ENCODE measurements around the gene ITGA2B. TPM values are rescaled to one million over a fixed set of nuclear protein-coding genes. Genes with fewer than 3 reads are reported as not detected.
"Not testable (repeated sequence)": the region's sequence is repeated elsewhere in the genome, so short reads cannot be mapped to it uniquely, and the experiment has no call there.

Gene ITGA2B
- total RNA-seq, 1 donor from 2014 or later, result 0.82 TPM

- DNase-seq (ENCODE audit: low spot score in 2 of 2), result no peak
- no peak for FAIRE-seq
Observed at GRCh38 chr17:44372036-44372435, 17.4 kb downstream of the ITGA2B start.

DNA sequence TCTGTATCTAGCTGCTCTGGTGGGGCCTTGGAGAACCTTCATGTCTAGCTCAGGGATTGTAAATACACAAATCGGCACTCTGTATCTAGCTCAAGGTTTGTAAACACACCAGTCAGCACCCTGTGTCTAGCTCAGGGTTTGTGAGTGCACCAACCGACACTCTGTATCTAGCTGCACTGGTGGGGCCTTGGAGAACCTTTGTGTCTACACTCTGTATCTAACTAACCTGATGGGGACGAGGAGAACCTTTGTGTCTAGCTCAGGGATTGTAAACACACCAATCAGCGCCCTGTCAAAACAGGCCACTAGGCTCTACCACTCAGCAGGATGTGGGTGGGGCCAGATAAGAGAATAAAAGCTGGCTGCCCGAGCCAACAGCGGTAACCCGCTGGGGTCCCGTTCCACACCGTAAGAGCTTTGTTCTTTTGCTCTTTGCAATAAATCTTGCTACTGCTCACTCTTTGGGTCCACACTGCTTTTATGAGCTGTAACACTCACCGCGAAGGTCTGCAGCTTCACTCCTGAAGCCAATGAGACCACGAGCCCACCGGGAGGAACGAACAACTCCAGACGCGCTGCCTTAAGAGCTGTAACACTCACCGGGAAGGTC is 19.9 kb downstream of the ITGA2B start:
- FAIRE-seq; DNase-seq (ENCODE audit: low spot score in 2 of 2): not testable (repeated sequence)

- not testable (repeated sequence) for FAIRE-seq; DNase-seq (ENCODE audit: low spot score in 2 of 2)
Observed at GRCh38 chr17:44368391-44369243, 20.8 kb downstream of the ITGA2B start.

GRCh38 chr17:44367231-44367979 is 22.0 kb downstream of the ITGA2B start:
- FAIRE-seq, result no peak
- no peak for DNase-seq (ENCODE audit: low spot score in 2 of 2)

GRCh38 chr17:44365051-44365450 is 24.4 kb downstream of the ITGA2B start:
- DNase-seq (ENCODE audit: low spot score in 2 of 2); FAIRE-seq: not testable (repeated sequence)

DNA sequence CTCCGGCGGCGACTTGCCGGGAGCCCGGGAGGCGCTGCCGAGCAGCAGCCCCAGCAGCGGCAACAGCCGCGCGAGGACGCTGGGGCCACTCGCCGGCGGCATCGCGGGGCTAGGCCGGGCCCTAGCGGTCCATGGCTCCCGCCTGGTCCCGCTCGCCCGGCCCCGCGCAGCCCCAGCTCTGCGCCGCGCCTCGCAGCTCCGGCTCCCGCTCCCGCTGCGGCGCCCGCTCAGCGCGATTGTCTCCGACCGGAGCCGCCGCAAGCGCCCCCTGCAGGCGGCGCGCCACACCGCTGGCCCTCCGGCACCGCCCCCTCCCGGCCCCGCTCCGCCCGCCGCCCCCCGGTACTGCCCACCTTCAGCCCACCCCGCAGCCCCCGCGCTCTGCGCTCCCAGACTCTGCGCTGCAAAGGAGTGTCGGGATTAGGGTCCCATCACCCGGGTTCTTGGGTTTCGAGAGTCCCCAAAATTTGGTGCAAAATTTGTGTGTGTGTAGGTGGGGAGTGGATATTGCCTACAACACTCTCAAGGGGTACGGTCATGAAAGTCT is 25.8 kb downstream of the ITGA2B start, which contains the start of gene FAM171A2:
TSS of gene FAM171A2 (minus strand) at position 241 of the 547 bp plus-strand sequence. CDS start at position 102, 139 bp downstream.
- FAIRE-seq, result no peak
- peak; percentile 82 to 85 for DNase-seq (ENCODE audit: low spot score in 2 of 2)

DNA sequence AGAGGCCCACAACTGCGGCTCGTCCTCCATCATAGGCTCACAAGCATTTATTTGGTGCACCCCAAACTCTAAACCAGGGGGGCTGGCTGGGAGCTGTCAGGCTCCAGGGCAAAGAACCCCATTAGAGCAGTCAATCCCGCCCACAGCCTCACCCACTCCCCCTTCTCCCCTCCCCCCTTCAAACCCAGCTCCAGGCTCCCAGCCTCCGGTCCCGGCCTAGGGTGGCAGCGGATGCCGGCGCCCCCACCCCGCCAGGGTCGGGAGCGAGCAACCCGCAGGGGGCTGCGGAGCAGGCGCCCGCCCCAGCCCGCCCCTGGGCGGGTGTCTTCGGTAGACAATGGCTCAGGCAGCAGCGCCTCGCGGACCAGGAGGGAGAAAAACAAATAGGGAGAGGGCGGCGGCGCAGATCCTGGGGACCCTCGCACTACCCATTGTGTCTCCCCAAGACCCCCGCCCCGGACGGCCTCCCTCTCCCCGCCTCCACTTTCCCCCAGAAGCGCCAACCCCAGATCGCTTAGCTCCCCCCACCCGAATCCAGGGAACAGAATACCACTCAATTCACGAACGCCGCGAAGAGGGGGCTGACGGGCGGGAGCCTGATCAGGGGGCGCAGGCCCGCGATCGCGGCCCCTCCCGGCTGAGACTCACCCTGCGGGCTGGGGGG is 26.4 kb downstream of the ITGA2B start:
- FAIRE-seq, result no peak
- DNase-seq (ENCODE audit: low spot score in 2 of 2), result peak in 1 of 2 donors; percentile 66

DNA sequence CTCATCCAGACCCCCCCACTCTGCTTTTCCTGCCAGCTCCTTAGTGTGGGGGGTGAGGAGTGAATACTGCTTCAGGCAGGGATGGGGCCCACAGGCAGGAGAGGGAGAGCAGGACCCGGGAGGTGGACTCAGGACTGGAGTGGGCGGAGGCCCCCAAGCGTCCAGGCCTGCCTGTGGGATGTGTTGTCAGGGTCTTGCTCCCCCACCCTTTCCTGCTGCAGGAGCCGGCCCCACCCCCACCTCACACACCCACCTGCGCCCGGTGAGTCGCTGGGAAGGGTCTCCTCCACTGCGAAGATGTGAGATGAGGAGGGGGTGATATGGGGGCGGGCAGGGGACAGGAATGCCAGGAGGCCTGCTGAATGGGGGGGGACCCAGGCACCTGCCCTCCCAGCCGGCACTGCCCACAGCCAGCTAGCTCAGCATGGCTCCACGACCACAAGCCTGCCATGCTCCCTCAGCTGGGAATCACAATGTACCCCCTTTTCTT is 26.9 kb downstream of the ITGA2B start:
- FAIRE-seq (no peak), DNase-seq (ENCODE audit: low spot score in 2 of 2) (no peak)

- no peak for FAIRE-seq
- DNase-seq (ENCODE audit: low spot score in 2 of 2), result no peak
Observed at GRCh38 chr17:44361292-44362260, 27.9 kb downstream of the ITGA2B start.

DNA sequence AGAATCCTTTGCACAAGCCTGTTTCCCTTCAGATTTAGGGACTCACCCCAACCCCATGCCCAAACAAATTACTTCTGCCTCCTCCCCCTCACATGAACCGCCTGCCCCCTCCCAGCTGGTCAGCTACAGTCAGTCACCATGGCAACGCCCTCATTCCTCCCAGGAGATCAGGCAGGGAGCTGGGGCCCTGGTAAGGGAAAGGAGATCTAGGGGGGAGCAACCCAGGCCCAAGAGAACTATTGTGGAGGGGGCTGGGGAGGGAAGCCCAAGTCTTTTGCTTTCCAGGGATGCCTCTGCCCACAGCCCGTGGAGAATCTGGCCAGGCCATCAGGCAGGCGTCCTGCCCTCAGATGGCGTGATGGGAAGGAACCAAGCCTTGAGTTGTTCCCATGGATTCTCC is 28.6 kb downstream of the ITGA2B start:
- no peak for DNase-seq (ENCODE audit: low spot score in 2 of 2)
- no peak for FAIRE-seq

DNA sequence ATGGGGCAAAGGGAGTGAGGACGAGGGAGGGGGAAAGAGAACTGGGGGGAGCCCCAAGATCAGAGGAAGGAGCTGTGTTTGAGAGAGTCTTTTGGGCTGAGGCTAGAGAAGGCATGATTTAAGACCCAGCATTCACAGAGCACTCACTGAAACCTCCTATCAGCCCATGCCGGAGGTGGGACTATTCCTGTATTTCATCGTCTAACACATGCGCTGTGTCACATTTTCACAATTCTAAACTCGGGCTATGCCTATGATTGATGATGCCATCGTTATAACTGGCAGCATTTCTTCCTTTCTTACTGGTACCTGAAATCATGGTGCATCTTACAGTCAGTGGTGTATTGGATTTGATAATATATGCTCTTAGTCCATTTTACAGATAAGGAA is 29.3 kb downstream of the ITGA2B start:
- FAIRE-seq (no peak), DNase-seq (ENCODE audit: low spot score in 2 of 2) (no peak)

GRCh38 chr17:44359458-44360143 is 29.8 kb downstream of the ITGA2B start:
- FAIRE-seq, result no peak
- no peak for DNase-seq (ENCODE audit: low spot score in 2 of 2)

DNA sequence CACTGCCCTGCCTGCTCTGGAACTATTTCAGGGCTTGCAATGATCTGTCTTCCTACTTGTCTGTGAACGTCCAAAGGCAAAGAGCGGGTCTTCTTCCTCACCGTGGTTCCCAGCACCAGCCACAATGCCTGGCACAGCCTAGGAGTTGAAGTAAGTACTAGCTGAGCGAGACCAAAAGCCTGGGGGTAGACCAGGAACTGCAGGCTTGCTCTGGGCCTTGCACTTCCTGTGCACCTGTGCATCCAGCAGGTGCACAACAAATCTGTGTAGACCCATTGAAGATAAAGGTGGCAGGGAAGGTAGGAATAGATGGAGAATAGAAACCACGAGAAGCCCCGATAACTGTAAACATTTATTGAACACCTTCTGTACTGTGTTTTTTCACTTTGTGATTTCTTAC is 30.4 kb downstream of the ITGA2B start:
- DNase-seq (ENCODE audit: low spot score in 2 of 2) (no peak), FAIRE-seq (no peak)

DNA sequence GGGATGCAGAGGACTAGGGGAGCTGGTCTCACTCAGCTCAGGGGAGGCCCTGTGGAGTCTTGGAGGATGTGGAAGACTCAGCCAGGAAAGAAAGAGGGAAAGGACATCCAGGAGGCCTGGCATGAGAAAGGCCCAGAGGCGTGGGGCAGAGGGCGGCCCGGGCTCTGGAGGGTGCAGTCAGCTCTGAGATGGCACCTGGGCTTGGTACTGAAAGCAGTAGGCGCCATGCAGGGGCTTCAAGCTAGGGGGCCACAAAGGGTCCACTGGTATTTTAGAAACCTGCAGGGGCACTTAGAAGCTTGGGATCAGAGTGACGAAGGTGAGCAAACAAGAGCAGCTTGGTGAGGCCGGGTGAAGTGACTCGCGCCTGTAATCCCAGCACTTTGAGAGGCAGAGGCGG is 31.4 kb downstream of the ITGA2B start:
- no peak for FAIRE-seq
- no peak for DNase-seq (ENCODE audit: low spot score in 2 of 2)

DNA sequence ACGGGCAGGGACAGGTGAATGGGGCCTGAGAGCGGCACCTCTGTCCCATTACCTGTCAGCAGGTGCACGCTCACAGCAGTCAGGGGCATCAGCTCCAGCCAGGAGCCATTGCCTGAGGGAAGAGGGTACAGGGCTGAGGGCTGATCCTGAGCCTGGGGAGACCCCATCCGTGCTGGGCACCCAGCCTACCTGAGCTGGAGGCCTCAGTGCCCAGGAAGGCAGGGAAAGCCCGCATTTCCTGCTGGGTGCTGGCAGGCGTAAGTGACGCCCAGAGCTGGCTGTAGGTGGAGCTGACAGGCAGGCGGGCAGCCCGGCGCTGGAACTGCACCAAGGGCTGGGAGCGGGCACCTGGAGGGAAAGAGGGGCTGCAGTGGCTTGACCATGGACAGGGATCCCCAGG is 33.2 kb downstream of the ITGA2B start:
- FAIRE-seq (no peak), DNase-seq (ENCODE audit: low spot score in 2 of 2) (no peak)

- DNase-seq (ENCODE audit: low spot score in 2 of 2) (peak in 1 of 2 donors; percentile 18), FAIRE-seq (no peak)
Observed at GRCh38 chr17:44355642-44356099, 33.8 kb downstream of the ITGA2B start.

DNA sequence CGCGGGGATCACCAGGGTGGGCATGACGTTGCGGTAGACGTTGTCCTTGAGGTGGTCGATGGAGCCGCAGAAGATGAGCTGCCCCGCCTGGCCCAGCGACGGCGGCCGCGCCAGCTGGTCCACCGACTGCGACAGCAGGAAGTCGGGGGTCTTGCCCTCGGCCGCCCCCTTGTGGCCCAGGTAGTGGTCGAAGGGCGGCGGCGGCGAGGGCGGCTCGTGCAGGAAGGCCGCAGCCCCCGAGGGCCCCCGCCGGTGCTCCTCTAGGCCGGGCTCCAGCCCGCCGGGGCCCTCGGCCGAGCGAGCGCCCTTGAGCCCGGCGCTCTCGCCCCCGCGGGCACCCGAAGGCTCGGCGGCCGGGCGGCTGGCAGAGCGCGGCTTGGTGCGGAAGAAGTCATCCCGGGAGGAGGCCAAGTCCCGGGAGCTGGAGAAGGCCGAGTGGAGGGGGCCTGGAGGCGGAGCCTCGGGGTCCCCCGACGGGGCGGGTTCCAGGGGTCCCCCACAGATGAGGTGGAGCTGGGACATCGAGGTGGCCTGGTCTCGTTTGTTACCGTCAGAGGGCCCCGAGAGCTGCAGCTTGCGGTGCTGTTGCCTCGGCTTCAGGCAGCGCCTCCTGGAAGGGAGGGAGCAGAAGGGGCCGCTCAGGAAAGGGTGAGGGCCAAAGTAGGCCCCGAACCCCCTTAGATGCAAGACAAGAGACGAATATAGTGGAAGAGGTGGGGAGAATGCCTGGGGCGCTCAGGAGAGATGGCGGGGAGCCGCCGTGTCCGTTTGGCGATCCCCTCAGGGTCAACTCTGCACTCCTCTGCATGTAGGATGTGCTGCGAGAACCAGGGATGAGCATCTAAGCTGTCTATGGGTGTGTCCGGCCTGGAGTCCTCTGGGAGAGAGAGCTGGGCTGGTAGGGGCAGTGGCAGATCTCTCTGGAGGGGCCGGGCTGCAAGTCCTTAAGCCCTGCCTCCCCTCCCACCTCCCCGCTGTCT is 34.6 kb downstream of the ITGA2B start:
- peak in 1 of 2 donors; percentile 53 for DNase-seq (ENCODE audit: low spot score in 2 of 2)
- FAIRE-seq, result no peak

Data from frontal cortex (tissue), 4 donors.